ENCODE measurements around the gene F12.

Gene F12

GRCh38 chr5:177456976-177457851 lies 47.9 kb upstream of the F12 start:
- Histone ChIP-seq H3K14ac (ENCODE audit: low read length in 2 of 2) (no peak overlapping the region), H3K9me3 (ENCODE audit: control insufficient read depth, low read length) (no peaks in the 10 kb centered on the region), H2BK12ac (ENCODE audit: low read length in 2 of 2) (no peak overlapping the region), H3K4me1 (ENCODE audit: control insufficient read depth, insufficient read depth, low read depth, low read length) (peaks cover 35% of the 10 kb centered on the region), H2BK15ac (ENCODE audit: low read depth, poor library complexity, severe bottlenecking) (no peak overlapping the region), H2BK120ac (ENCODE audit: low read depth, low read length) (no peak overlapping the region), H3K79me1 (replicated peaks; ENCODE audit: low read length, poor library complexity, severe bottlenecking) (peaks cover 14% of the 10 kb centered on the region), H3K27ac (ENCODE audit: low read length, poor library complexity, severe bottlenecking) (no peak overlapping the region), H3K27me3 (ENCODE audit: control insufficient read depth in 1 of 2, insufficient read depth in 1 of 2, low read length in 2 of 2) (no peaks in the 10 kb centered on the region), H3K9ac (ENCODE audit: low read length) (peak overlapping the region; percentile 47), H2AFZ (ENCODE audit: low read depth, low read length) (no peak overlapping the region), H2AK5ac (ENCODE audit: low read length, severe bottlenecking) (no peak overlapping the region), H3K18ac (ENCODE audit: low read depth in 1 of 2, low read length in 2 of 2) (no peak overlapping the region), H3K4ac (ENCODE audit: low read depth in 1 of 2, low read length in 2 of 2) (no peak overlapping the region), H3K23ac (ENCODE audit: low read length in 2 of 2) (no peak overlapping the region), H4K91ac (ENCODE audit: low read length) (no peak overlapping the region), H3K4me2 (ENCODE audit: low read length, poor library complexity, severe bottlenecking) (no peak overlapping the region), H3K36me3 (ENCODE audit: control insufficient read depth in 1 of 2, insufficient read depth in 2 of 2, low read depth in 1 of 2, low read length in 2 of 2) (peaks cover 48 to 67% of the 10 kb centered on the region in 2 experiments), H3K4me3 (ENCODE audit: insufficient read depth in 1 of 2, low read depth in 1 of 2, low read length in 2 of 2) (no peak overlapping the region), H4K8ac (ENCODE audit: low read length) (no peak overlapping the region), H2BK5ac (ENCODE audit: low read depth, low read length, poor library complexity, severe bottlenecking) (no peak overlapping the region)
- WGBS, result 83% methylated on average over 17 of the region's 24 CpGs
- peak; percentile 99 for DNase-seq

GRCh38 chr5:177456591-177456964 lies 47.2 kb upstream of the F12 start:
- Histone ChIP-seq H2AFZ (ENCODE audit: low read depth, low read length) (no peak overlapping the region), H3K23ac (ENCODE audit: low read length in 2 of 2) (no peak overlapping the region), H3K18ac (ENCODE audit: low read depth in 1 of 2, low read length in 2 of 2) (no peak overlapping the region), H3K27me3 (ENCODE audit: control insufficient read depth in 1 of 2, insufficient read depth in 1 of 2, low read length in 2 of 2) (no peaks in the 10 kb centered on the region), H3K4me1 (ENCODE audit: control insufficient read depth, insufficient read depth, low read depth, low read length) (peaks cover 33% of the 10 kb centered on the region), H2BK15ac (ENCODE audit: low read depth, poor library complexity, severe bottlenecking) (no peak overlapping the region), H3K9ac (ENCODE audit: low read length) (peak overlapping the region; percentile 47), H3K9me3 (ENCODE audit: control insufficient read depth, low read length) (no peaks in the 10 kb centered on the region), H3K79me1 (replicated peaks; ENCODE audit: low read length, poor library complexity, severe bottlenecking) (peaks cover 14% of the 10 kb centered on the region), H3K36me3 (ENCODE audit: control insufficient read depth in 1 of 2, insufficient read depth in 2 of 2, low read depth in 1 of 2, low read length in 2 of 2) (peaks cover 44 to 60% of the 10 kb centered on the region in 2 experiments), H4K8ac (ENCODE audit: low read length) (no peak overlapping the region), H2BK12ac (ENCODE audit: low read length in 2 of 2) (no peak overlapping the region), H2AK5ac (ENCODE audit: low read length, severe bottlenecking) (no peak overlapping the region), H2BK5ac (ENCODE audit: low read depth, low read length, poor library complexity, severe bottlenecking) (no peak overlapping the region), H3K27ac (ENCODE audit: low read length, poor library complexity, severe bottlenecking) (peak overlapping the region; percentile 13), H3K4me2 (ENCODE audit: low read length, poor library complexity, severe bottlenecking) (no peak overlapping the region), H3K4ac (ENCODE audit: low read depth in 1 of 2, low read length in 2 of 2) (no peak overlapping the region), H2BK120ac (ENCODE audit: low read depth, low read length) (no peak overlapping the region), H3K4me3 (ENCODE audit: insufficient read depth in 1 of 2, low read depth in 1 of 2, low read length in 2 of 2) (no peak overlapping the region), H4K91ac (ENCODE audit: low read length) (no peak overlapping the region), H3K14ac (ENCODE audit: low read length in 2 of 2) (no peak overlapping the region)
- 51% methylated on average over 10 of the region's 12 CpGs for WGBS
- no peak for DNase-seq

GRCh38 chr5:177455661-177456590 lies 46.6 kb upstream of the F12 start:
- no peak overlapping the region for H4K8ac ChIP-seq (ENCODE audit: low read length)

More at GRCh38 chr5:177455661-177456590, 46.6 kb upstream of the F12 start:
- Histone ChIP-seq H4K91ac (ENCODE audit: low read length) (no peak overlapping the region), H2BK5ac (ENCODE audit: low read depth, low read length, poor library complexity, severe bottlenecking) (peak overlapping the region; percentile 8), H3K4ac (ENCODE audit: low read depth in 1 of 2, low read length in 2 of 2) (no peak overlapping the region), H3K18ac (ENCODE audit: low read depth in 1 of 2, low read length in 2 of 2) (peak overlapping the region in 1 of 2 experiments; percentile 31), H2BK12ac (ENCODE audit: low read length in 2 of 2) (peak overlapping the region in 1 of 2 experiments; percentile 38), H3K27ac (ENCODE audit: low read length, poor library complexity, severe bottlenecking) (peak overlapping the region; percentile 35), H3K9me3 (ENCODE audit: control insufficient read depth, low read length) (no peaks in the 10 kb centered on the region), H2AFZ (ENCODE audit: low read depth, low read length) (no peak overlapping the region), H3K4me2 (ENCODE audit: low read length, poor library complexity, severe bottlenecking) (peak overlapping the region; percentile 93), H3K4me1 (ENCODE audit: control insufficient read depth, insufficient read depth, low read depth, low read length) (peaks cover 33% of the 10 kb centered on the region), H3K14ac (ENCODE audit: low read length in 2 of 2) (peak overlapping the region in 1 of 2 experiments; percentile 5), H3K79me1 (replicated peaks; ENCODE audit: low read length, poor library complexity, severe bottlenecking) (peaks cover 13% of the 10 kb centered on the region), H2BK15ac (ENCODE audit: low read depth, poor library complexity, severe bottlenecking) (no peak overlapping the region), H3K4me3 (ENCODE audit: insufficient read depth in 1 of 2, low read depth in 1 of 2, low read length in 2 of 2) (peak overlapping the region; percentile 55 to 71), H3K23ac (ENCODE audit: low read length in 2 of 2) (no peak overlapping the region), H3K36me3 (ENCODE audit: control insufficient read depth in 1 of 2, insufficient read depth in 2 of 2, low read depth in 1 of 2, low read length in 2 of 2) (peaks cover 40 to 58% of the 10 kb centered on the region in 2 experiments), H2BK120ac (ENCODE audit: low read depth, low read length) (no peak overlapping the region), H3K27me3 (ENCODE audit: control insufficient read depth in 1 of 2, insufficient read depth in 1 of 2, low read length in 2 of 2) (no peaks in the 10 kb centered on the region), H2AK5ac (ENCODE audit: low read length, severe bottlenecking) (no peak overlapping the region), H3K9ac (ENCODE audit: low read length) (peak overlapping the region; percentile 58)
- peak; percentile 88 for DNase-seq
- WGBS, result 3% methylated on average over 62 of the region's 76 CpGs
